Liver (tissue), 9 donors: ENCODE measurements around the gene CYP2S1. TPM values are rescaled to one million over a fixed set of nuclear protein-coding genes. Genes with fewer than 3 reads are reported as not detected.

Source experiments
- DNase-seq: peaks from one replicate; pipeline ENCODE4 v3.0.0-alpha.2; 2017; ENCODE audit warnings: low spot score
- H3K27ac ChIP-seq, 2 donors: one replicate each; pipeline ENCODE4 v1.7.0; 2013; ENCODE audit warnings: inconsistent platforms in 2 of 2, low read length in 2 of 2, control low read depth in 1 of 2, low read depth in 1 of 2, mild to moderate bottlenecking in 1 of 2
- H3K27me3 ChIP-seq, 4 donors: one replicate each; pipeline versions ENCODE4 v1.6.1 to v1.7.0; 2013; ENCODE audit warnings: low read length in 3 of 4, inconsistent platforms in 1 of 4, mild to moderate bottlenecking in 1 of 4, moderate library complexity in 1 of 4; ENCODE audit not compliant: control insufficient read depth in 4 of 4, insufficient read depth in 4 of 4
- H3K36me3 ChIP-seq, 4 donors: one replicate each; pipeline versions ENCODE4 v1.6.1 to v1.7.0; 2013; ENCODE audit warnings: low read length in 3 of 4, mild to moderate bottlenecking in 3 of 4, low read depth in 1 of 4, moderate library complexity in 1 of 4; ENCODE audit not compliant: control insufficient read depth in 4 of 4, insufficient read depth in 3 of 4
- H3K4me1 ChIP-seq, 4 donors: one replicate each; pipeline versions ENCODE4 v1.6.1 to v1.7.0; 2013; ENCODE audit warnings: low read length in 3 of 4, mild to moderate bottlenecking in 3 of 4, moderate library complexity in 1 of 4; ENCODE audit not compliant: control insufficient read depth in 4 of 4, insufficient read depth in 4 of 4
- H3K4me3 ChIP-seq, 3 donors: one replicate each; pipeline versions ENCODE4 v1.6.1 to v1.7.0; 2013; ENCODE audit warnings: low read length in 3 of 3, control low read depth in 1 of 3, low read depth in 1 of 3, mild to moderate bottlenecking in 1 of 3
- H3K9ac ChIP-seq, 2 donors: one replicate each; pipeline ENCODE4 v1.7.0; 2013; ENCODE audit warnings: low read length in 2 of 2, mild to moderate bottlenecking in 2 of 2, moderate library complexity in 2 of 2, control low read depth in 1 of 2, low read depth in 1 of 2
- H3K9me3 ChIP-seq, 4 donors: one replicate each; pipeline versions ENCODE4 v1.6.1 to v1.7.0; 2013; ENCODE audit warnings: low read length in 3 of 4; ENCODE audit not compliant: control insufficient read depth in 4 of 4
- CTCF ChIP-seq: fragments of 150-350 bp; IDR thresholded peaks from 2 replicates; pipeline ENCODE4 v1.5.1; 2017; ENCODE audit warnings: improper control_type of control experiment, low read depth, low read length; ENCODE audit not compliant: missing input control
- EGR1 ChIP-seq, 2 donors: IDR thresholded peaks; 2 replicates each; pipeline ENCODE4 v1.6.1; 2016 to 2018; ENCODE audit warnings: antibody characterized with exemption in 2 of 2, low read depth in 2 of 2
- FOXA1 ChIP-seq: IDR thresholded peaks from 2 replicates; pipeline ENCODE4 v1.6.1; 2016; ENCODE audit warnings: antibody characterized with exemption
- FOXA2 ChIP-seq: IDR thresholded peaks from 2 replicates; pipeline ENCODE4 v1.6.1; 2016; ENCODE audit warnings: antibody characterized with exemption
- GABPA ChIP-seq, 2 donors: IDR thresholded peaks in 1 of 2; conservative IDR thresholded peaks in 1 of 2; 2 replicates each; pipeline ENCODE4 v1.6.1; 2016; ENCODE audit warnings: antibody characterized with exemption in 2 of 2, mild to moderate bottlenecking in 1 of 2, moderate library complexity in 1 of 2
- HNF4A ChIP-seq, 2 donors: conservative IDR thresholded peaks; 2 replicates each; pipeline ENCODE4 v1.6.1; 2016; ENCODE audit warnings: antibody characterized with exemption in 2 of 2, mild to moderate bottlenecking in 2 of 2
- HNF4G ChIP-seq: IDR thresholded peaks from 2 replicates; pipeline ENCODE4 v1.6.1; 2016; ENCODE audit warnings: antibody characterized with exemption
- JUND ChIP-seq, 2 donors: IDR thresholded peaks; 2 replicates each; pipeline ENCODE4 v1.6.1; 2016; ENCODE audit warnings: antibody characterized with exemption in 2 of 2
- NR2F2 ChIP-seq: IDR thresholded peaks from 2 replicates; pipeline ENCODE4 v1.6.1; 2016; ENCODE audit warnings: antibody characterized with exemption
- RAD21 ChIP-seq, 2 donors: IDR thresholded peaks; 2 replicates each; pipeline ENCODE4 v1.6.1; 2016; ENCODE audit warnings: antibody characterized with exemption in 2 of 2, mild to moderate bottlenecking in 2 of 2
- RXRA ChIP-seq, 2 donors: IDR thresholded peaks; 2 replicates each; pipeline ENCODE4 v1.6.1; 2017 to 2018; ENCODE audit warnings: antibody characterized with exemption in 2 of 2, mild to moderate bottlenecking in 1 of 2
- SP1 ChIP-seq: IDR thresholded peaks from 2 replicates; pipeline ENCODE4 v1.6.1; 2018; ENCODE audit warnings: antibody characterized with exemption, mild to moderate bottlenecking
- TAF1 ChIP-seq: conservative IDR thresholded peaks from 2 replicates; pipeline ENCODE4 v1.6.1; 2016; ENCODE audit warnings: antibody characterized with exemption, mild to moderate bottlenecking
- YY1 ChIP-seq: IDR thresholded peaks from 2 replicates; pipeline ENCODE4 v1.6.1; 2016; ENCODE audit warnings: antibody characterized with exemption, mild to moderate bottlenecking
- WGBS: extraction: QIAGEN DNeasy Blood & Tissue Kit; methylation state at CpG from one replicate; pipeline ENCODE4 v1.1.7; 2013; 5-methylcytosine and 5-hydroxymethylcytosine counted together
- polyA plus RNA-seq, 2 donors: library from polyadenylated mRNA; stranded (reverse) in 1 of 2; unstranded in 1 of 2; fragments of 200-250 nt in 1 of 2; fragments of >200 nt in 1 of 2; fragmentation: Nextera tagmentation in 1 of 2; extraction: Ambion mirVana in 1 of 2; gene quantifications; one replicate each; pipeline versions ENCODE4 v1.2.1 to v1.2.3, GENCODE V29; 2013 to 2015
- total RNA-seq, 2 donors: library from RNA; depleted of rRNA; stranded (reverse); fragments of >200 nt; gene quantifications; one replicate each; pipeline ENCODE4 v1.2.3, GENCODE V29; 2014
- TF ChIP-seq, protein P1 (sequence below): IDR thresholded peaks from 2 replicates; pipeline ENCODE4 v1.6.1; 2016; ENCODE audit warnings: antibody characterized with exemption
- TF ChIP-seq, protein P2 (sequence below): IDR thresholded peaks from 2 replicates; pipeline ENCODE4 v1.6.1; 2016; ENCODE audit warnings: antibody characterized with exemption, mild to moderate bottlenecking
- TF ChIP-seq, protein P3 (sequence below): IDR thresholded peaks from 2 replicates; pipeline ENCODE4 v1.6.1; 2016; ENCODE audit warnings: antibody characterized with exemption
- TF ChIP-seq, protein P4 (sequence below): IDR thresholded peaks from 2 replicates; pipeline ENCODE4 v1.6.1; 2016; ENCODE audit warnings: antibody characterized with exemption
- donor health status: healthy.
- donor health status: healthy.
- donor health status: healthy.
- donor health status: healthy.
- donor health status: healthy.

The CYP2S1 gene
- total and polyA plus RNA-seq, 4 donors: 0.35 to 1.9 (median 1.5) TPM

DNA sequence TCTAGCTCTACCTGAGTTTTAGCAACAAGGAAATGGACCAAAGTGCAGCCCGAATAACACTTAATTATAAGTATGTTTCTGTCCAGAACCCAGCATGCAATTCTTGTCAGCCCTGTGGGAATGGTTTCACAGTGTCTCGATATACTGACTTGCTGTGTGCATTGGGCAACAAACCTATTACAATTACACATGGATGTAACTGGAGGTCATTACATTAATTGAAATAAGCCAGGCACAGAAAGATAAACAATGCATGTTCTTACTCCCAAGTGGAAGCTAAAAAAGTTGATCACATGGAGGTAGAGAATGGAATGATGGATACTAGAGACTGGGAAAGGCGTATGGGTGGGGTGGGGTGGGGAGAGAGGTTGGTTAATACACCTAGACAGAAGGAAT, 5.1 kb upstream of the CYP2S1 start:
- no peak overlapping the region for H3K27ac ChIP-seq
- H3K9ac ChIP-seq: no peak overlapping the region
- TF ChIP-seq YY1 (no peak), FOXA2 (no peak), RAD21 (IDR thresholded peaks at IDR 0.05) (no peak), NR2F2 (no peak), CTCF (no peak), SP1 (no peak), RXRA (IDR thresholded peaks at IDR 0.05) (no peak), JUND (IDR thresholded peaks at IDR 0.05) (no peak), EGR1 (IDR thresholded peaks at IDR 0.05; ENCODE audit: low read depth in 2 of 2) (no peak), FOXA1 (no peak), HNF4A (conservative IDR thresholded peaks at IDR 0.05) (no peak), TAF1 (no peak), GABPA (IDR thresholded peaks at IDR 0.05 in 1 of 2, conservative IDR thresholded peaks at IDR 0.05 in 1 of 2) (no peak), HNF4G (no peak)
- TF ChIP-seq, protein P1, sequence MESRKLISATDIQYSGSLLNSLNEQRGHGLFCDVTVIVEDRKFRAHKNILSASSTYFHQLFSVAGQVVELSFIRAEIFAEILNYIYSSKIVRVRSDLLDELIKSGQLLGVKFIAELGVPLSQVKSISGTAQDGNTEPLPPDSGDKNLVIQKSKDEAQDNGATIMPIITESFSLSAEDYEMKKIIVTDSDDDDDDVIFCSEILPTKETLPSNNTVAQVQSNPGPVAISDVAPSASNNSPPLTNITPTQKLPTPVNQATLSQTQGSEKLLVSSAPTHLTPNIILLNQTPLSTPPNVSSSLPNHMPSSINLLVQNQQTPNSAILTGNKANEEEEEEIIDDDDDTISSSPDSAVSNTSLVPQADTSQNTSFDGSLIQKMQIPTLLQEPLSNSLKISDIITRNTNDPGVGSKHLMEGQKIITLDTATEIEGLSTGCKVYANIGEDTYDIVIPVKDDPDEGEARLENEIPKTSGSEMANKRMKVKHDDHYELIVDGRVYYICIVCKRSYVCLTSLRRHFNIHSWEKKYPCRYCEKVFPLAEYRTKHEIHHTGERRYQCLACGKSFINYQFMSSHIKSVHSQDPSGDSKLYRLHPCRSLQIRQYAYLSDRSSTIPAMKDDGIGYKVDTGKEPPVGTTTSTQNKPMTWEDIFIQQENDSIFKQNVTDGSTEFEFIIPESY: no peak
- TF ChIP-seq, protein P2, sequence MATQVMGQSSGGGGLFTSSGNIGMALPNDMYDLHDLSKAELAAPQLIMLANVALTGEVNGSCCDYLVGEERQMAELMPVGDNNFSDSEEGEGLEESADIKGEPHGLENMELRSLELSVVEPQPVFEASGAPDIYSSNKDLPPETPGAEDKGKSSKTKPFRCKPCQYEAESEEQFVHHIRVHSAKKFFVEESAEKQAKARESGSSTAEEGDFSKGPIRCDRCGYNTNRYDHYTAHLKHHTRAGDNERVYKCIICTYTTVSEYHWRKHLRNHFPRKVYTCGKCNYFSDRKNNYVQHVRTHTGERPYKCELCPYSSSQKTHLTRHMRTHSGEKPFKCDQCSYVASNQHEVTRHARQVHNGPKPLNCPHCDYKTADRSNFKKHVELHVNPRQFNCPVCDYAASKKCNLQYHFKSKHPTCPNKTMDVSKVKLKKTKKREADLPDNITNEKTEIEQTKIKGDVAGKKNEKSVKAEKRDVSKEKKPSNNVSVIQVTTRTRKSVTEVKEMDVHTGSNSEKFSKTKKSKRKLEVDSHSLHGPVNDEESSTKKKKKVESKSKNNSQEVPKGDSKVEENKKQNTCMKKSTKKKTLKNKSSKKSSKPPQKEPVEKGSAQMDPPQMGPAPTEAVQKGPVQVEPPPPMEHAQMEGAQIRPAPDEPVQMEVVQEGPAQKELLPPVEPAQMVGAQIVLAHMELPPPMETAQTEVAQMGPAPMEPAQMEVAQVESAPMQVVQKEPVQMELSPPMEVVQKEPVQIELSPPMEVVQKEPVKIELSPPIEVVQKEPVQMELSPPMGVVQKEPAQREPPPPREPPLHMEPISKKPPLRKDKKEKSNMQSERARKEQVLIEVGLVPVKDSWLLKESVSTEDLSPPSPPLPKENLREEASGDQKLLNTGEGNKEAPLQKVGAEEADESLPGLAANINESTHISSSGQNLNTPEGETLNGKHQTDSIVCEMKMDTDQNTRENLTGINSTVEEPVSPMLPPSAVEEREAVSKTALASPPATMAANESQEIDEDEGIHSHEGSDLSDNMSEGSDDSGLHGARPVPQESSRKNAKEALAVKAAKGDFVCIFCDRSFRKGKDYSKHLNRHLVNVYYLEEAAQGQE: no peak
- TF ChIP-seq, protein P3, sequence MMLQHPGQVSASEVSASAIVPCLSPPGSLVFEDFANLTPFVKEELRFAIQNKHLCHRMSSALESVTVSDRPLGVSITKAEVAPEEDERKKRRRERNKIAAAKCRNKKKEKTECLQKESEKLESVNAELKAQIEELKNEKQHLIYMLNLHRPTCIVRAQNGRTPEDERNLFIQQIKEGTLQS: no peak
- TF ChIP-seq, protein P4, sequence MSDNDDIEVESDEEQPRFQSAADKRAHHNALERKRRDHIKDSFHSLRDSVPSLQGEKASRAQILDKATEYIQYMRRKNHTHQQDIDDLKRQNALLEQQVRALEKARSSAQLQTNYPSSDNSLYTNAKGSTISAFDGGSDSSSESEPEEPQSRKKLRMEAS: no peak
- peaks cover 0 to 8% (median 0%) of the 10 kb centered on the region in 4 donors for H3K4me1 ChIP-seq
- H3K4me3 ChIP-seq: no peak overlapping the region
- H3K9me3 ChIP-seq: no peaks in the 10 kb centered on the region
- 83% methylated on average over 3 of the region's 3 CpGs for WGBS
- H3K36me3 ChIP-seq: no peaks in the 10 kb centered on the region
- no peak for DNase-seq
- peaks cover 0 to 2% (median 0%) of the 10 kb centered on the region in 4 donors for H3K27me3 ChIP-seq
